HG02798 (cell line): ENCODE measurements around the gene SMYD4.
"Not testable (repeated sequence)": the region's sequence is repeated elsewhere in the genome, so short reads cannot be mapped to it uniquely, and the experiment has no call there.

Source experiments
- ATAC-seq: cut with Tn5 transposase; IDR thresholded peaks from one replicate; pipeline ENCODE4 v1.9.1; 2021; ENCODE audit warnings: mild to moderate bottlenecking; ENCODE audit not compliant: unreplicated experiment, poor library complexity

The SMYD4 gene

GRCh38 chr17:1829592-1830257 is at the start of gene SMYD4, which contains the start of gene RPA1:
TSS of gene SMYD4 (minus strand) at chr17:1829902. CDS start at chr17:1827994, 1,908 bp downstream.
TSS of gene RPA1 (plus strand) at chr17:1830005. CDS start at chr17:1830094, 89 bp downstream.
- peak; percentile 90 for ATAC-seq

GRCh38 chr17:1878419-1879121 is 48.9 kb upstream of the SMYD4 start:
- no peak for ATAC-seq

- ATAC-seq: no peak
These were observed 45.9 kb upstream of the SMYD4 start for GRCh38 chr17:1875597-1875996.

- ATAC-seq: no peak
These were observed 43.7 kb upstream of the SMYD4 start for GRCh38 chr17:1873418-1873817.

GRCh38 chr17:1872976-1873375 is 43.3 kb upstream of the SMYD4 start:
- ATAC-seq: no peak

GRCh38 chr17:1872254-1872653 is 42.6 kb upstream of the SMYD4 start:
- no peak for ATAC-seq

- no peak for ATAC-seq
These were observed 42.1 kb upstream of the SMYD4 start for GRCh38 chr17:1871756-1872155.

- ATAC-seq: no peak
These were observed 40.9 kb upstream of the SMYD4 start for GRCh38 chr17:1870592-1870991.

- no peak for ATAC-seq
These were observed 38.4 kb upstream of the SMYD4 start for GRCh38 chr17:1868090-1868489.

- no peak for ATAC-seq
These were observed 37.6 kb upstream of the SMYD4 start for GRCh38 chr17:1867307-1867706.

- no peak for ATAC-seq
These were observed 35.7 kb upstream of the SMYD4 start for GRCh38 chr17:1865252-1866037.

- no peak for ATAC-seq
These were observed 31.8 kb upstream of the SMYD4 start for GRCh38 chr17:1861391-1862010.

GRCh38 chr17:1860978-1861377 is 31.3 kb upstream of the SMYD4 start:
- no peak for ATAC-seq

- ATAC-seq: not testable (repeated sequence)
These were observed 26.8 kb upstream of the SMYD4 start for GRCh38 chr17:1856462-1856861.

- ATAC-seq: no peak
These were observed 24.0 kb upstream of the SMYD4 start for GRCh38 chr17:1853698-1854097.

- no peak for ATAC-seq
These were observed 22.6 kb upstream of the SMYD4 start for GRCh38 chr17:1852327-1852726.

GRCh38 chr17:1847191-1847590 is 17.5 kb upstream of the SMYD4 start:
- no peak for ATAC-seq

- no peak for ATAC-seq
These were observed 14.2 kb upstream of the SMYD4 start for GRCh38 chr17:1843947-1844346.

- no peak for ATAC-seq
These were observed 9.8 kb upstream of the SMYD4 start for GRCh38 chr17:1839516-1839915.

- ATAC-seq: peak; percentile 59
These were observed 4.9 kb upstream of the SMYD4 start for GRCh38 chr17:1834380-1835149.
